Esophagus squamous epithelium (tissue), 5 donors: ENCODE data around the gene GOLGA6C. TPM values are rescaled to one million over a fixed set of nuclear protein-coding genes. Genes with fewer than 3 reads are reported as not detected.
"Not testable (repeated sequence)": the region's sequence is repeated elsewhere in the genome, so short reads cannot be mapped to it uniquely, and the experiment has no call there.

Experiments
- DNase-seq: peaks from one replicate; lab custom pipeline; 2025; lab: John Stamatoyannopoulos, UW
- H3K27ac ChIP-seq, 4 donors: fragments of 200-600 bp; sonication (generic); one replicate each; pipeline ENCODE4 v1.5.1; 2016 to 2019; ENCODE audit warnings: mild to moderate bottlenecking in 1 of 4
- H3K27me3 ChIP-seq, 4 donors: fragments of 200-600 bp; sonication (generic); 1 replicate in 3 of 4; 2 replicates in 1 of 4; pipeline versions ENCODE4 v1.5.1 to v1.6.0; 2017 to 2021; ENCODE audit warnings: antibody characterized with exemption in 1 of 4
- H3K36me3 ChIP-seq, 3 donors: fragments of 200-600 bp; sonication (generic); one replicate each; pipeline ENCODE4 v1.5.1; 2016 to 2019
- H3K4me1 ChIP-seq, 3 donors: fragments of 200-600 bp; sonication (generic); one replicate each; pipeline ENCODE4 v1.5.1; 2017 to 2019
- H3K4me3 ChIP-seq, 4 donors: fragments of 200-600 bp; sonication (generic); 1 replicate in 3 of 4; 2 replicates in 1 of 4; pipeline ENCODE4 v1.5.1; 2016 to 2019; ENCODE audit warnings: mild to moderate bottlenecking in 2 of 4, moderate library complexity in 1 of 4
- H3K9me3 ChIP-seq, 3 donors: fragments of 200-600 bp; sonication (generic); one replicate each; pipeline ENCODE4 v1.5.1; 2016 to 2019
- POLR2A ChIP-seq, 4 donors: fragments of 450-650 bp; IDR thresholded peaks; one replicate each; pipeline ENCODE4 v1.6.1; 2017; ENCODE audit warnings: antibody characterized with exemption in 4 of 4, mild to moderate bottlenecking in 4 of 4, moderate library complexity in 3 of 4
- WGBS, 2 donors: methylation state at CpG; one replicate each; pipeline ENCODE4 v1.1.5; 2018; 5-methylcytosine and 5-hydroxymethylcytosine counted together
- intact Hi-C: fragments of 100-400 bp; cut with DNase I; formaldehyde crosslinking; loops from one replicate; pipeline ENCODE4 v1.15.0; 2022
- total RNA-seq, 4 donors: library from RNA; depleted of rRNA; stranded (reverse); fragments of >200 nt; gene quantifications; one replicate each; pipeline ENCODE4 v1.1.0, GENCODE V29; 2016
- TF ChIP-seq, protein P1 (sequence below), 6 experiments: fragments of 450-650 bp in 4 of 6; fragments of 200-600 bp in 2 of 6; sonication (generic) in 2 of 6; IDR thresholded peaks; one replicate each; pipeline ENCODE4 v1.5.1; 2016 to 2019; ENCODE audit warnings: antibody characterized with exemption in 6 of 6, mild to moderate bottlenecking in 4 of 6, moderate library complexity in 4 of 6
- donor health status: DM: yes; HTN: yes; CAD: no.

The GOLGA6C gene
- total RNA-seq, 4 donors from 2014 or later = not detected

DNA sequence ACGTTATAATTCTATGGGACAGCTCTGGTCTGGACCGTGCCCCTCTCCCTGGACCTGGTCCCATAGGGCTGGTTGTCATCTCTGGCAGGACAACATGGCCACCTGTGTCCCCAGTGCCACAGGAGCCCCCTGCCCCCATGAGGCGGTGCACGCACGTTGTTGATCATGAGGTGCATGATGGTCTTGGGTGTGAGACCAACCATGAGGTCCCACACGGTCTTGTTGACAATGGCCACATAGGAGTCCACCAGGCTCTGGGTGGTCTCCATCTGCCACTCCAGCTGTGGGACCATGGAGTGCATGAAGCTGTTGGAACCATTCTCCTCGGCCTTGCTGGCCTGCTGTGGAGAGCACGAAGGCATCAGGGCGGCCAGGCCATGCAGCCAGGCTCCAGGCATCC lies 44.2 kb downstream of the GOLGA6C start:
- DNase-seq = no peak
- TF ChIP-seq, protein P1, sequence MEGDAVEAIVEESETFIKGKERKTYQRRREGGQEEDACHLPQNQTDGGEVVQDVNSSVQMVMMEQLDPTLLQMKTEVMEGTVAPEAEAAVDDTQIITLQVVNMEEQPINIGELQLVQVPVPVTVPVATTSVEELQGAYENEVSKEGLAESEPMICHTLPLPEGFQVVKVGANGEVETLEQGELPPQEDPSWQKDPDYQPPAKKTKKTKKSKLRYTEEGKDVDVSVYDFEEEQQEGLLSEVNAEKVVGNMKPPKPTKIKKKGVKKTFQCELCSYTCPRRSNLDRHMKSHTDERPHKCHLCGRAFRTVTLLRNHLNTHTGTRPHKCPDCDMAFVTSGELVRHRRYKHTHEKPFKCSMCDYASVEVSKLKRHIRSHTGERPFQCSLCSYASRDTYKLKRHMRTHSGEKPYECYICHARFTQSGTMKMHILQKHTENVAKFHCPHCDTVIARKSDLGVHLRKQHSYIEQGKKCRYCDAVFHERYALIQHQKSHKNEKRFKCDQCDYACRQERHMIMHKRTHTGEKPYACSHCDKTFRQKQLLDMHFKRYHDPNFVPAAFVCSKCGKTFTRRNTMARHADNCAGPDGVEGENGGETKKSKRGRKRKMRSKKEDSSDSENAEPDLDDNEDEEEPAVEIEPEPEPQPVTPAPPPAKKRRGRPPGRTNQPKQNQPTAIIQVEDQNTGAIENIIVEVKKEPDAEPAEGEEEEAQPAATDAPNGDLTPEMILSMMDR (IDR thresholded peaks at IDR 0.05) = no peak
- no peak for TF ChIP-seq POLR2A (IDR thresholded peaks at IDR 0.05)
- WGBS, 2 donors = 80% methylated on average over 3 of the region's 9 CpGs; no CpG with 5 or more reads in 1 of the 2 donors
- Histone ChIP-seq H3K27ac (no peak overlapping the region), H3K9me3 (no peaks in the 10 kb centered on the region), H3K27me3 (peaks cover 0 to 24% (median 2%) of the 10 kb centered on the region in 4 donors), H3K36me3 (no peaks in the 10 kb centered on the region), H3K4me3 (no peak overlapping the region), H3K4me1 (no peaks in the 10 kb centered on the region)
- intact Hi-C loops = no loop called here

DNA sequence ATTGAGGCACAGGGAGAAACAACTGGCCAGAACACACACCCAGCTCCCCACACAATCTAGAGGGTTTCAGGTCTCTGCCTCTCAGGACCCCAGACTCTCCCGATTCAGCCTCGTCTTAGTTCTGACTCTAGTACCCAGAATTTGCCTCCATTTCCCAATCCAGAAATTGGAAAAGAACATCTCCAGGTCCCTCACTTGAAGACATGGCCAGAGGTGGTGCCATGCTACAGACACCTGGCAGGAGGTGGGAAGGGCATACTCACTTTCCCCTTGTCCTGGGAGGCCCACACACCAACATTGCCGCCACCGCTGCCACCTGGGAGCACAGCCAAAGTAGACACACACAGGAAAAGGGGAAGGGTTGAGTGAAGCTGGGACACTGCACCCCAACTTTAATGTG lies 44.6 kb downstream of the GOLGA6C start:
- DNase-seq, H3K27ac ChIP-seq, H3K4me3 ChIP-seq, H3K4me1 ChIP-seq, H3K36me3 ChIP-seq, intact Hi-C loops, H3K9me3 ChIP-seq: not testable (repeated sequence)
- 80 to 97% methylated on average over 1 to 4 of the region's 4 CpGs for WGBS, 2 donors
- H3K27me3 ChIP-seq = peaks cover 0 to 29% (median 2%) of the 10 kb centered on the region in 4 donors

DNA sequence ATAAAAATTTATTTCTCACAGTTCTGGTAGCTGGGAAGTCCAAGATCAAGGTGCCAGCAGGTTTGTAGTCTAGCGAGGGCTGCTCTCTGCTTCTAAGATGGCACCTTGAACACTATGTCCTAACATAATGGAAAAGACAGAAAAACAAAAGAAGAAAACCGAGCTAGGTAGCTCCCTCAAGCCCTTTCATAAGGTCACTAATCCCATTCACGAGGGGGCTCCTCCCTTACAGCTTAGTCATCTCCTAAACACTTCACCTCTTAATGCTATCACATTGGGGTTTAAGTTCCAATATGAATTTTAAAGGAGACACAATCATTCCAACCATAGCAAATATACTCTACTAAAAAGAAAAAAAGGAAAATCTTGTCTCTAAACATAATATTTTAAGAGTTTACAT lies 48.1 kb downstream of the GOLGA6C start:
- Histone ChIP-seq H3K27ac (no peak overlapping the region), H3K4me1 (peaks cover 0 to 6% (median 0%) of the 10 kb centered on the region in 3 donors), H3K9me3 (no peaks in the 10 kb centered on the region), H3K4me3 (no peak overlapping the region), H3K27me3 (peaks cover 0 to 50% (median 2%) of the 10 kb centered on the region in 4 donors), H3K36me3 (no peaks in the 10 kb centered on the region)
- no peak for TF ChIP-seq POLR2A (IDR thresholded peaks at IDR 0.05)
- TF ChIP-seq, protein P1 (IDR thresholded peaks at IDR 0.05) = no peak
- 30 to 43% methylated on average over 3 of the region's 3 CpGs for WGBS, 2 donors
- DNase-seq = no peak
- intact Hi-C loops = no loop called here

DNA sequence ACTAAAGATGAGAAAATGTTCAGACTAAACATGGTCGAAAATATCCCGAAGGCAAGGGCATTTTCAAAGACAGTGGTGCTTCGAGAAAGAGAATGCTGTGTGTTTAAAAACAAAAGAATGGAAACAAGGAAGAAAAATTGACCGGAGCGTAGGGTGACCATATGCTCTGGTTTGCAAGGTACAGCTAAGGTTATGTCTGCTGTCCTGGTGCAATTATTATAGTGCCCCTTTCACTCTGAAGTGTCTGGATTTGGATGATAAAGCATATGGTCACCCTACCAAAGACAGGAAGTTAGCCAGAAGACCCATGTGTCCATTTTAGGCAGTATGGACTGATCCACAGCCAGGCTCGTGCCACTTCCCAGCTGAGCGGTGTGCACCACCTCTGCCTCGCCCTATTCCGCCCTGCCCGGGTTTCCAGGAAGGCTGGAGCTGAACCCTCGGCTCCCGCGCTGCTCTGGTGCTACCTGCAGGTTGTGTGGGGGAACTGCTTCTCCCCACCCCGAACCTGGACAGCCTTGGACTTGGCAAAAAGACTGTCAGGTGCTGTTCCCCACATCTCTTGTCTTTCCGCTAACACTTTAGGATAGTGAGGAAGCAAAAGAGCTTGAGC lies 49.8 kb downstream of the GOLGA6C start:
- intact Hi-C loops = no loop called here
- peaks cover 0 to 6% (median 0%) of the 10 kb centered on the region in 3 donors for H3K4me1 ChIP-seq
- H3K27ac ChIP-seq = no peak overlapping the region
- no peaks in the 10 kb centered on the region for H3K9me3 ChIP-seq
- peaks cover 0 to 50% (median 2%) of the 10 kb centered on the region in 4 donors for H3K27me3 ChIP-seq
- H3K4me3 ChIP-seq = no peak overlapping the region
- TF ChIP-seq, protein P1 (IDR thresholded peaks at IDR 0.05) = peak in 5 of 6 experiments; percentile 33 to 72 (median 58)
- TF ChIP-seq POLR2A (IDR thresholded peaks at IDR 0.05) = no peak
- H3K36me3 ChIP-seq = no peaks in the 10 kb centered on the region
- 59 to 64% methylated on average over 6 to 7 of the region's 15 CpGs for WGBS, 2 donors
- no peak for DNase-seq

GRCh38 chr15:75309711-75310110 lies 51.6 kb downstream of the GOLGA6C start:
- Histone ChIP-seq H3K4me3 (no peak overlapping the region), H3K9me3 (no peaks in the 10 kb centered on the region), H3K27me3 (peaks cover 0 to 45% (median 2%) of the 10 kb centered on the region in 4 donors), H3K4me1 (peaks cover 0 to 6% (median 0%) of the 10 kb centered on the region in 3 donors), H3K36me3 (no peaks in the 10 kb centered on the region), H3K27ac (no peak overlapping the region)
- DNase-seq = no peak
- intact Hi-C loops = no loop called here
- TF ChIP-seq, protein P1 (IDR thresholded peaks at IDR 0.05) = no peak
- TF ChIP-seq POLR2A (IDR thresholded peaks at IDR 0.05) = no peak

- no CpG with 5 or more reads among the region's 1 CpG for WGBS, 2 donors
- H3K4me1 ChIP-seq, H3K9me3 ChIP-seq, H3K27ac ChIP-seq, H3K4me3 ChIP-seq, intact Hi-C loops, DNase-seq, H3K36me3 ChIP-seq: not testable (repeated sequence)
- peaks cover 0 to 23% (median 0%) of the 10 kb centered on the region in 4 donors for H3K27me3 ChIP-seq
Measured at GRCh38 chr15:75312548-75312947, 54.4 kb downstream of the GOLGA6C start.
